Nucleus accumbens (tissue), 56 donors: ENCODE results near the gene IGF1.
"Not testable (repeated sequence)": the region's sequence is repeated elsewhere in the genome, so short reads cannot be mapped to it uniquely, and the experiment has no call there.

Source experiments
- DNase-seq, 56 donors: peaks; one replicate each; lab custom pipeline; 2025; lab: John Stamatoyannopoulos, UW

Gene IGF1

GRCh38 chr12:102399653-102400052 is 80.7 kb downstream of the IGF1 start:
- no peak for DNase-seq

- DNase-seq: no peak
Observed at GRCh38 chr12:102396276-102396675, 84.1 kb downstream of the IGF1 start.

DNA sequence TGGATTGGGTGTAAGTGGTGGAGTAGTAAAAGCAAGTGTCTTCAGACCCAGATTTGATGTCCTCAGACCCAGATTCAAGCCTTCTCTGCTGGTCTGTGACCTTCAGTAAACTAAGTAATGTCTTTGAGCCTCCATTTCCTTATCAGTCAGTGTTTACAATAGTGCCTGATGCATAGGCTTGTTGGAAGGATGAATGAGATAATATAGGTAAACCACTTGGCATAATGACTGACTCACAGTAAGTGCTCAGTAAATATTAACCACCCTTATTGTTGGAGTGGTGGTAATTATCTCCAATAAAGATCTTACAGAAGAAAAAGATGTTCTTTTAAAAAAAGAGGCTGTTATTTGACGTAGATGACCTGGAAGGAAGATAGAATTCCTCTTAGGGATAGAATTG is 86.2 kb downstream of the IGF1 start:
- DNase-seq: no peak

- no peak for DNase-seq
Observed at GRCh38 chr12:102390068-102390467, 90.3 kb downstream of the IGF1 start.

DNA sequence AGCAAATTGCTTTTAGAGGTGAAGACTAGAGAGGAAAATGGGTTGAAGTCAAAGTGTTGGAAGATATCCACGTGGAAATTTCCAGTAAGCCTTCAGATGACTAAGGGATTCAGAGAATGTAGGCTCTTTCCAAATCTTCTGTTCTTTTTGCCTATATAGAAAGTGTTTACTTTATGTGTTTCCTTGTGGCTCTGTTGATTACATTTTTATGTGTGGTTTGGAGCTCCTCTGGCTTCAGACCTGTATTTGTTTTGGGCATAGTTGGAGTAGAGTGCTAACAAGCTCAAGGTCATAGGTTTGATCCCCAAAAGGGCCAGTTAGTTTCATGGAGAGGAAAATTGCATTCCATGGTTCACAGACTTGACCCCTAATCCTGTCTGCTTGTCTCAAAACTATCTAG is 91.9 kb downstream of the IGF1 start:
- no peak for DNase-seq

DNA sequence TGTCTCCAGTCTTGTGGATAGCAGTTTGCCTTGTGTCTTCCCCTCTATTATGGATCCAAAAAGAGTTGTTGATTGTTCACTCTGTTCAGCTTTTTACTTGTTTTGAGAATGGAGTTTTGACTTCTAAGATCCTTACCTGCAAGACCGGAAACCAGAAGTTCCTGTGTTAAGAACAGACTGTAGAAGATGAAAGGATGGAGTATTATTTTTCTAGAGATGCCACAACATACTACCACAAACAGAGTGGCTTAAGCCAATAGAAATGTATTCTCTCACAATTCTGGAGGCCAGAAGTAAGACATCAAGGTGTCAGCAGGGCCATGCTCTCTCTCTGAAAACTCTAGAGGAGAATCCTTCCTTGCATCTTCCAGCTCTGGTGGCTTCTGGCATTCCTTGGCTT is 95.0 kb downstream of the IGF1 start:
- no peak for DNase-seq

- DNase-seq: no peak
Observed at GRCh38 chr12:102379346-102380162, 100.8 kb downstream of the IGF1 start.

DNA sequence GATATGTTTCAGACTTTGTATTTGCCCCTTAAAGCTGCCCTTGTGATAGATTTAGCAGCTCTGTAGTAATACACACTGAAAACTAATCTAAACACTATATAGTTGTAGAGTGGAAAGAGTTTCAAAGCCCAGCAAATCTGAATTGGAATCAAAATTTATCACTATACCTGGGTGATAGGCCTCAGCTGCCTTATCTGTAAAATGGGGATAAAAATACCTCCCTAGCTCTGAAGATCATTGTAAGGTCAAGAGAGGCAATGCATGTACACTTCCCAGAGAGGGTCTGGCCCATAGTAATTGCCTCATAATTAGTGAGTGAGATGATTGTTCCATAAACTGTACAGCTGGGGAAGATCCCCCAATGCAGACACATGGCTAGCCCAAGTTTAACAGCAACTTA is 103.6 kb downstream of the IGF1 start:
- no peak for DNase-seq

GRCh38 chr12:102376181-102376747 is 104.1 kb downstream of the IGF1 start:
- DNase-seq: no peak

DNA sequence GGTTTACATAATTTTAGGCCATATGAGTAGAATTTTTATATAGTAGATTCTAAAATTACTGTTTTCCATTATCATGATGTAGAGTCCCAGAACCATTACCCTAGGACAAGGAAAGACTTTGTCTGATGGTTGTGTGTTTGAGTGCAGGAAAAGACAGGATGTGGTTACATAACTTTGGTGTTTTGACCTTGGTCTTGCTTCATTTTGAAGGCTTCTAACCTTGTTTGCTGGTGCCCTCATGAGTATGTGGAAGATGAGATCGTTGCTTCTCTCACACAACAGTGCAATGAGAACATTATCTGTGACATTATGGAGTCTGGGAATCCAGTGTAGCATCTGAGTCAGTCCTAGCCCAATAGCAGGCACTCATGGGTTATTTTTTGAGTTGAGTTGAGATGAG is 106.2 kb downstream of the IGF1 start:
- DNase-seq: no peak

- no peak for DNase-seq
Observed at GRCh38 chr12:102372087-102372486, 108.3 kb downstream of the IGF1 start.

- no peak for DNase-seq
Observed at GRCh38 chr12:102371165-102371564, 109.2 kb downstream of the IGF1 start.

DNA sequence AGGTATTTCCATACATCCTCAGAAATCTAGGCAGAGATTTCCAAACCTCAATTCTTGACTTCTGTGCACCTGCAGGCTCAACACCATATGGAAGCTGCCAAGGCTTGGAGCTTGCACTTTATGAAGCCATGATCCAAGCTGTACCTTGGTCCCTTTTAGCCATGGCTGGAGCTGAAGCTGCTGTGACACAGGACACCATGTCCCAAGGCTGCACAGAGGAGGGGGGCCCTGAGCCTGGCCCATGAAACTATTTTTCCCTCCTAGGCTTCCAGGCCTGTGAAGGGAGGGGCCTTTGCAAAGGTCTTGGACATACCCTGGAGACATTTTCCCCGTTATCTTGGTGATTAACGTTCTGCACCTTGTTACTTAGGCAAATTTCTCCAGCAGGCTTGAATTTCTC is 110.5 kb downstream of the IGF1 start:
- no peak for DNase-seq

DNA sequence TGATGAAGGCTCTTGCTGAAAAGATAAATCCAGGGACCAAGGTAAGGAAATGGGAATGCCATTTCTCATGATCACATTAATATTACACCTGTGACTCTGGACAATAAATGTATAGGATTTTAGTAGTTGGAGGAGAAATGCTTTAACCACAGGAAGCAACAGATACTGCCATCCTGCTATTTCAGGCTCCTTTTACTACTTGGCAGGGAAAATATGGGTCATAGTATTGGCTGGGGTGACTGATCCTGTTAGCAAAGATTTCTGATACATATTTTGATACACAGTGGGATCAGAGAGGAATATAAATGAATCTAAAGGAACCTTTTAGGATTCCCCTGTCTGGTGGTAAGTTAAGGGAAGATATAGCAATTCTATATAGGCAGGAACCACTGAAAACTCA is 115.0 kb downstream of the IGF1 start:
- DNase-seq: no peak

DNA sequence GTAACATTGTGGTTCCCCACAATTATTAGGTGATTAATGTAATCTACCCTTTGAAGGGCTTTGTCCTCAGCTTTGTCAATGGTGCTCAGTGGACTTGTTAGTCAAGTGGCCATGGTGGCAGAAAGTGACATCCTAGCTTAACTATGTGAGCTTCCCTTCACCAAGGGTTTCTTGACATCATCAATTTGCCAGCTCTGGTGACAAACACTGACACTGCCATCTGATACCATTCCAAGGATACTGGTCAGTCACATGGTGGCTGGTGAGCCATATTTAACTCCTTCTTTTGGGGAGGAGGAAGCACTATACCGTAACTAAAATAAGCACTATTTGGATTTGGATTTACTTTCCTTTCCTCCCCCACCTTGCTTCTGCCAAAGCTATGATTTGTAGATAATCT is 115.7 kb downstream of the IGF1 start:
- DNase-seq: no peak

- DNase-seq: no peak
Observed at GRCh38 chr12:102356690-102357089, 123.7 kb downstream of the IGF1 start.

DNA sequence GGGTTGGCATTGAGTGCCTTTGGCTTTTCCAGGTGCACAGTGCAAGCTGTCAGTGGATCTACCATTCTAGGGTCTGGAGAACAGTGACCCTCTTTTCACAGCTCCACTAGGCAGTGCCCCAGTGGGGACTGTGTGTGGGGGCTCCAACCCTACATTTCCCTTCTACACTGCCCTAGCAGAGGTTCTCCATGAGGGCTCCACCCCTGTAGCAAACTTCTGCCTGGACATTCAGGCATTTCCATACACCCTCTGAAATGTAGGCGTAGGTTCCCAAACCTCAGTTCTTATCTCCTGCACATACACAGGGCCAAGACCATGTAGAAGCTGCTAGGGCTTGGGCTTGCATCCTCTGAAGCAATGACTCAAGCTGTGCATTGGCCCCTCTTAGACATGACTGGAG is 126.1 kb downstream of the IGF1 start:
- not testable (repeated sequence) for DNase-seq

- no peak for DNase-seq
Observed at GRCh38 chr12:102351322-102351721, 129.0 kb downstream of the IGF1 start.

DNA sequence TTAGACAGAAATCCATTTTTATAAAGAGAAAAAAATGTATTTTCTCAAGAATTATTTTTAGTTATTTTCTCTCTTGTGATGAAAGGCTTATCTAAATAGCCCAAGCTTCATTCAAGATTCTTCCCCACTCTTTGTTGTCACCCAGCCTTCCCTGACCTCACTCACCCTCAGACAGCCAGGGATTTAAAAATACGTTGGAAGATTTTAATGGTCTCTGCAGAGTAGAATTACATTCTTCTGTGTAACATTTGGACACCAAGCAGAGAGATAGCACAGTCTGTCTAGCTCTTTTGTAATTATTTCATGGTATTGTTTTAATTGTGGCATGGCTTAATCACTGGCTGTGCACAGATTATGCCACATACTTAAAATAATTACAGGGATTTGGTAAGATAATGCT is 130.3 kb downstream of the IGF1 start:
- DNase-seq: no peak

- DNase-seq: no peak
Observed at GRCh38 chr12:102349079-102349478, 131.3 kb downstream of the IGF1 start.

- no peak for DNase-seq
Observed at GRCh38 chr12:102347811-102348210, 132.6 kb downstream of the IGF1 start.
